ENCODE data around the gene WNT9A. TPM values are rescaled to one million over a fixed set of nuclear protein-coding genes. Genes with fewer than 3 reads are reported as not detected.

The WNT9A gene
- polyA plus RNA-seq, 1 of the 3 experiments (the other 2 are of a cell fraction), result 0.31 TPM

- no peak overlapping the region for H2AFZ ChIP-seq (ENCODE audit: low read depth)
- H3K79me2 ChIP-seq (ENCODE audit: insufficient read depth), result no peaks in the 10 kb centered on the region
- H3K9me2 ChIP-seq, result no peaks in the 10 kb centered on the region
- H3K4me1 ChIP-seq (ENCODE audit: control insufficient read depth in 1 of 2, insufficient read depth in 2 of 2, low read depth in 1 of 2, low read length in 1 of 2), result no peaks in the 10 kb centered on the region
- H3K27me3 ChIP-seq (ENCODE audit: insufficient read depth), result no peaks in the 10 kb centered on the region
- H3K4me2 ChIP-seq, result no peak overlapping the region
- ChIA-PET CTCF (no interaction called here), POLR2A (no interaction called here)
- no peak for TF ChIP-seq FOXM1 (IDR thresholded peaks at IDR 0.05; ENCODE audit: low read depth)
- no peak for TF ChIP-seq SIN3A (IDR thresholded peaks at IDR 0.05; ENCODE audit: borderline replicate concordance, low read depth, low read length)
- TF ChIP-seq NFIC (IDR thresholded peaks at IDR 0.05; ENCODE audit: borderline replicate concordance), result no peak
- no peak for TF ChIP-seq POLR2AphosphoS5 (IDR thresholded peaks at IDR 0.05; ENCODE audit: low read depth, low read length)
- TF ChIP-seq USF2 (IDR thresholded peaks at IDR 0.05; ENCODE audit: borderline replicate concordance, low read depth, low read length), result no peak
- TF ChIP-seq FOXJ3 (CRISPR knock-in tag; IDR thresholded peaks at IDR 0.05), result no peak
- no peak for TF ChIP-seq MAX (IDR thresholded peaks at IDR 0.05; ENCODE audit: low read depth)
- TF ChIP-seq ELF1 (IDR thresholded peaks at IDR 0.05), result no peak
- TF ChIP-seq TEAD4 (IDR thresholded peaks at IDR 0.05; ENCODE audit: borderline replicate concordance, insufficient read depth), result no peak
- no peak for TF ChIP-seq CHD2 (IDR thresholded peaks at IDR 0.05; ENCODE audit: low read length, partially characterized antibody)
- H3F3A ChIP-seq (replicated peaks; ENCODE audit: insufficient read depth), result no peaks in the 10 kb centered on the region
- H3K9ac ChIP-seq, result no peak overlapping the region
- WGBS (ENCODE audit: low lambda C conversion rate), result 61% methylated on average over 8 of the region's 12 CpGs
- no peak overlapping the region for H3K27ac ChIP-seq (ENCODE audit: low read depth in 2 of 2, low read length in 1 of 2)
- no peaks in the 10 kb centered on the region for H4K20me1 ChIP-seq (ENCODE audit: insufficient read depth)
- H3K4me3 ChIP-seq (ENCODE audit: low read depth in 2 of 2, low read length in 1 of 2), result no peak overlapping the region
- no peaks in the 10 kb centered on the region for H3K9me3 ChIP-seq
- no peaks in the 10 kb centered on the region for H3K36me3 ChIP-seq (replicated peaks in 1 of 2; ENCODE audit: control insufficient read depth in 1 of 2, insufficient read depth in 2 of 2, low read length in 1 of 2)
- no peak for DNase-seq
Observed at GRCh38 chr1:227894831-227895451, 52.8 kb downstream of the WNT9A start.

GRCh38 chr1:227893949-227894721, 53.6 kb downstream of the WNT9A start:
- Histone ChIP-seq H4K20me1 (ENCODE audit: insufficient read depth) (no peaks in the 10 kb centered on the region), H3K9ac (no peak overlapping the region), H3K27me3 (ENCODE audit: insufficient read depth) (no peaks in the 10 kb centered on the region), H3K79me2 (ENCODE audit: insufficient read depth) (no peaks in the 10 kb centered on the region), H3K4me1 (ENCODE audit: control insufficient read depth in 1 of 2, insufficient read depth in 2 of 2, low read depth in 1 of 2, low read length in 1 of 2) (no peaks in the 10 kb centered on the region), H3K9me2 (no peaks in the 10 kb centered on the region), H3K36me3 (replicated peaks in 1 of 2; ENCODE audit: control insufficient read depth in 1 of 2, insufficient read depth in 2 of 2, low read length in 1 of 2) (no peaks in the 10 kb centered on the region), H3K4me2 (no peak overlapping the region), H3K27ac (ENCODE audit: low read depth in 2 of 2, low read length in 1 of 2) (no peak overlapping the region), H2AFZ (ENCODE audit: low read depth) (no peak overlapping the region), H3K4me3 (ENCODE audit: low read depth in 2 of 2, low read length in 1 of 2) (no peak overlapping the region), H3F3A (replicated peaks; ENCODE audit: insufficient read depth) (no peaks in the 10 kb centered on the region), H3K9me3 (no peaks in the 10 kb centered on the region)
- CTCF ChIA-PET, result no interaction called here
- DNase-seq, result no peak
- POLR2A ChIA-PET, result no interaction called here
- 44% methylated on average over 16 of the region's 27 CpGs for WGBS (ENCODE audit: low lambda C conversion rate)
- TF ChIP-seq USF1 (IDR thresholded peaks at IDR 0.05; ENCODE audit: borderline replicate concordance, low read depth), result no peak
- no peak for TF ChIP-seq REST (IDR thresholded peaks at IDR 0.05; ENCODE audit: low read depth, low read length)
- TF ChIP-seq RAD21 (IDR thresholded peaks at IDR 0.05; ENCODE audit: low read length), result no peak
- no peak for TF ChIP-seq FOSL2 (IDR thresholded peaks at IDR 0.05; ENCODE audit: borderline replicate concordance, low read depth)
- no peak for TF ChIP-seq MAX (IDR thresholded peaks at IDR 0.05; ENCODE audit: low read depth)
- TF ChIP-seq NRF1 (IDR thresholded peaks at IDR 0.05; ENCODE audit: low read depth, low read length), result no peak
- no peak for TF ChIP-seq MXI1 (IDR thresholded peaks at IDR 0.05; ENCODE audit: low read depth, low read length)
- no peak for TF ChIP-seq ZBTB33 (IDR thresholded peaks at IDR 0.05; ENCODE audit: borderline replicate concordance, low read depth)
- TF ChIP-seq GATA2 (CRISPR knock-in tag; IDR thresholded peaks at IDR 0.05), result no peak

Measured in SK-N-SH (cell line).